OCI-LY3 (cell line): ENCODE measurements around the gene ARHGAP15.
"Not testable (repeated sequence)": the region's sequence is repeated elsewhere in the genome, so short reads cannot be mapped to it uniquely, and the experiment has no call there.

ENCODE experiments used
- EZH2phosphoT487 ChIP-seq: fragments of 200-600 bp; shearing (Covaris generic); IDR thresholded peaks from 2 replicates; pipeline ENCODE4 v1.6.1; 2018; ENCODE audit warnings: antibody characterized with exemption, mixed run types, low read depth
- TF ChIP-seq, protein P1 (sequence below): fragments of 200-600, 300-600 bp; sonication (generic); IDR thresholded peaks from 2 replicates; pipeline ENCODE4 v1.5.1; 2014; ENCODE audit warnings: antibody characterized with exemption, low read length, low read depth

DNA sequence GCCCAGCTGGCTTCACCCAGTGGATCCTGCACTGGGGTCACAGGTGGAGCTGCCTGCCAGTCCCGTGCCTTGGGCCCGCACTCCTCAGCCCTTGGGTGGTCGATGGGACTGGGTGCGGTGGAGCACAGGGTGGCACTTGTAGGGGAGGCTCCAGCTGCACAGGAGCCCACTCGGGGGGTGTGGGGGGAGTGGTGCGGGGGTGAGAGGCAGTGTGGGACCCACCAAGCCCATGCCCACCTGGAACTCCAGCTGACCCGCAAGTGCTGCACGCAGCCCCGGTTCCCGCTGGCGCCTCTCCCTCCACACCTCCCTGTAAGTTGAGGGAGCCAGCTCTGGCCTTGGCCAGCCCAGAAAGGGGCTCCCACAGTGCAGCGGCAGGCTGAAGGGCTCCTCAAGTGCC, 39.7 kb upstream of the ARHGAP15 start:
- TF ChIP-seq, protein P1, sequence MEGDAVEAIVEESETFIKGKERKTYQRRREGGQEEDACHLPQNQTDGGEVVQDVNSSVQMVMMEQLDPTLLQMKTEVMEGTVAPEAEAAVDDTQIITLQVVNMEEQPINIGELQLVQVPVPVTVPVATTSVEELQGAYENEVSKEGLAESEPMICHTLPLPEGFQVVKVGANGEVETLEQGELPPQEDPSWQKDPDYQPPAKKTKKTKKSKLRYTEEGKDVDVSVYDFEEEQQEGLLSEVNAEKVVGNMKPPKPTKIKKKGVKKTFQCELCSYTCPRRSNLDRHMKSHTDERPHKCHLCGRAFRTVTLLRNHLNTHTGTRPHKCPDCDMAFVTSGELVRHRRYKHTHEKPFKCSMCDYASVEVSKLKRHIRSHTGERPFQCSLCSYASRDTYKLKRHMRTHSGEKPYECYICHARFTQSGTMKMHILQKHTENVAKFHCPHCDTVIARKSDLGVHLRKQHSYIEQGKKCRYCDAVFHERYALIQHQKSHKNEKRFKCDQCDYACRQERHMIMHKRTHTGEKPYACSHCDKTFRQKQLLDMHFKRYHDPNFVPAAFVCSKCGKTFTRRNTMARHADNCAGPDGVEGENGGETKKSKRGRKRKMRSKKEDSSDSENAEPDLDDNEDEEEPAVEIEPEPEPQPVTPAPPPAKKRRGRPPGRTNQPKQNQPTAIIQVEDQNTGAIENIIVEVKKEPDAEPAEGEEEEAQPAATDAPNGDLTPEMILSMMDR = not testable (repeated sequence)
- not testable (repeated sequence) for TF ChIP-seq EZH2phosphoT487
